Measurements from ENCODE around the gene TRAFD1.

GRCh38 chr12:112103758-112104503 lies 21.4 kb upstream of the TRAFD1 start:
- no peak for TF ChIP-seq BHLHE40 (IDR thresholded peaks at IDR 0.05; ENCODE audit: borderline replicate concordance)
- no peak for TF ChIP-seq ZNF384 (IDR thresholded peaks at IDR 0.05)
- no peak for TF ChIP-seq FOXM1 (IDR thresholded peaks at IDR 0.05; ENCODE audit: borderline replicate concordance)
- TF ChIP-seq TARDBP (IDR thresholded peaks at IDR 0.05) = no peak
- no peak for TF ChIP-seq SUZ12 (IDR thresholded peaks at IDR 0.05)
- TF ChIP-seq SP1 (IDR thresholded peaks at IDR 0.05) = no peak
- no peak for TF ChIP-seq L3MBTL2 (conservative IDR thresholded peaks at IDR 0.05)
- no peak for TF ChIP-seq FOXK2 (IDR thresholded peaks at IDR 0.05)
- no peak for TF ChIP-seq ARNT (IDR thresholded peaks at IDR 0.05)
- TF ChIP-seq PKNOX1 (IDR thresholded peaks at IDR 0.05) = no peak
- no peak for TF ChIP-seq ELF4 (IDR thresholded peaks at IDR 0.05)

All from HEK293T (cell line).